K562 (cell line): ENCODE results near the gene PPFIA3. TPM values are rescaled to one million over a fixed set of nuclear protein-coding genes. Genes with fewer than 3 reads are reported as not detected.

ENCODE experiments used
- ARID2 ChIP-seq: fragments of 450-650 bp; IDR thresholded peaks from 2 replicates; pipeline ENCODE4 v1.6.1; 2017; ENCODE audit warnings: antibody characterized with exemption, mild to moderate bottlenecking
- ASH1L ChIP-seq: fragments of 450-650 bp; IDR thresholded peaks from 2 replicates; pipeline ENCODE4 v1.6.1; 2018; ENCODE audit warnings: borderline replicate concordance, mild to moderate bottlenecking, low read depth; ENCODE audit not compliant: partially characterized antibody
- CBX2 ChIP-seq: fragments of 200-600 bp; sonication (generic); IDR thresholded peaks from one replicate; pipeline ENCODE4 v1.6.1; 2012; ENCODE audit warnings: mild to moderate bottlenecking, low read length, inconsistent platforms; ENCODE audit not compliant: insufficient read depth, poor library complexity, severe bottlenecking
- DIDO1 ChIP-seq: fragments of 450-650 bp; IDR thresholded peaks from 2 replicates; pipeline ENCODE4 v1.6.1; 2016; ENCODE audit warnings: low read depth, missing biosample characterization, missing genetic modification characterization
- EP300 ChIP-seq: IDR thresholded peaks from 2 replicates; pipeline ENCODE4 v1.6.1; 2012; ENCODE audit warnings: low read length, improper control_type of control experiment
- FOXK1 ChIP-seq: sonication (generic); formaldehyde crosslinking; IDR thresholded peaks from 2 replicates; pipeline ENCODE4 v1.8.0; 2022; ENCODE audit warnings: missing genetic modification reagents, mild to moderate bottlenecking, borderline replicate concordance
- MGA ChIP-seq: fragments of 450-650 bp; IDR thresholded peaks from 2 replicates; pipeline ENCODE4 v1.6.1; 2016; ENCODE audit warnings: mild to moderate bottlenecking, moderate library complexity
- RAD21 ChIP-seq, 2 experiments: fragments of 250-450 bp in 1 of 2; fragments of 450-650 bp in 1 of 2; sonication (Bioruptor Pico) in 1 of 2; formaldehyde crosslinking in 1 of 2; IDR thresholded peaks in 1 of 2; conservative IDR thresholded peaks in 1 of 2; 2 replicates each; pipeline versions ENCODE4 v1.4.0 to v1.8.0; 2020 to 2022; ENCODE audit warnings: mild to moderate bottlenecking in 2 of 2, moderate library complexity in 1 of 2
- RBM22 ChIP-seq: fragments of 200-400 bp; formaldehyde crosslinking; IDR thresholded peaks from 2 replicates; pipeline ENCODE4 v1.6.1; 2018; ENCODE audit warnings: low read length, low read depth; ENCODE audit not compliant: poor library complexity, severe bottlenecking
- RFX7 ChIP-seq: fragments of 250-450 bp; sonication (Bioruptor Pico); IDR thresholded peaks from 2 replicates; pipeline ENCODE4 v1.5.1; 2021; ENCODE audit warnings: mild to moderate bottlenecking
- SPI1 ChIP-seq: IDR thresholded peaks from 2 replicates; pipeline ENCODE4 v1.6.1; 2011; ENCODE audit warnings: low read depth, low read length, control low read depth, borderline replicate concordance
- STAT5A ChIP-seq: IDR thresholded peaks from 2 replicates; pipeline ENCODE4 v1.6.1; 2012; ENCODE audit warnings: low read length, inconsistent platforms, borderline replicate concordance
- TCF7 ChIP-seq: sonication (generic); IDR thresholded peaks from 2 replicates; pipeline ENCODE4 v1.6.1; 2016; ENCODE audit warnings: antibody characterized with exemption, borderline replicate concordance
- ZC3H11A ChIP-seq: IDR thresholded peaks from 2 replicates; pipeline ENCODE4 v1.6.1; 2012; ENCODE audit warnings: low read depth, low read length, improper control_type of control experiment
- ZNF165 ChIP-seq: fragments of 250-450 bp; sonication (Bioruptor Pico); IDR thresholded peaks from 2 replicates; pipeline ENCODE4 v1.4.0; 2020; ENCODE audit warnings: borderline replicate concordance
- polyA plus RNA-seq, 8 experiments: library from polyadenylated mRNA; depleted of rRNA in 4 of 8; stranded (reverse) in 5 of 8; unstranded in 3 of 8; fragments of >200 nt; fragmentation: Nextera tagmentation in 2 of 8; fragmentation: Illumina TruSeq in 1 of 8; extraction: Ambion mirVana in 2 of 8; extraction: Trizol in 1 of 8; gene quantifications; 2 replicates each; pipeline versions ENCODE4 v1.2.1 to v1.2.3, GENCODE V29; 2011 to 2014; ENCODE audit warnings: inconsistent platforms in 1 of 8, missing spikeins in 1 of 8
- total RNA-seq, 7 experiments: library from RNA; depleted of rRNA in 6 of 7; stranded (reverse); fragments of >200 nt in 6 of 7; fragmentation: Illumina TruSeq in 2 of 7; extraction: Trizol in 2 of 7; gene quantifications; 2 replicates each; pipeline versions ENCODE4 v1.2.1 to v1.2.3, GENCODE V29; 2011 to 2021; ENCODE audit warnings: low replicate concordance in 1 of 7

The PPFIA3 gene
- total and polyA plus RNA-seq, 9 of the 15 experiments (the other 6 are each of a cell fraction or from before 2014, with no cell fraction given): 0.10 to 53.0 (median 17.6) TPM

GRCh38 chr19:49073514-49074378, 45.6 kb upstream of the PPFIA3 start (continued):
- peak; percentile 41 to 70 for TF ChIP-seq RAD21 (CRISPR knock-in tag; conservative IDR thresholded peaks at IDR 0.05 in 1 of 2, IDR thresholded peaks at IDR 0.05 in 1 of 2)
- no peak for TF ChIP-seq CBX2
- no peak for TF ChIP-seq EP300
- no peak for TF ChIP-seq RFX7 (CRISPR knock-in tag)
- TF ChIP-seq STAT5A: no peak
- peak; percentile 89 for TF ChIP-seq SPI1
- TF ChIP-seq DIDO1 (tag): no peak
- no peak for TF ChIP-seq ZC3H11A
- TF ChIP-seq RBM22: no peak
- no peak for TF ChIP-seq TCF7
- TF ChIP-seq ZNF165 (CRISPR knock-in tag): no peak
- no peak for TF ChIP-seq MGA
- no peak for TF ChIP-seq FOXK1 (CRISPR knock-in tag)
- no peak for TF ChIP-seq ASH1L
- 0 out of 2 replicates have a peak, but pooled peaks have one; percentile 5 for TF ChIP-seq ARID2
